Liver (tissue), 9 donors: ENCODE data around the gene ZNF689. TPM values are rescaled to one million over a fixed set of nuclear protein-coding genes. Genes with fewer than 3 reads are reported as not detected.
"Not testable (repeated sequence)": the region's sequence is repeated elsewhere in the genome, so short reads cannot be mapped to it uniquely, and the experiment has no call there.

Experiments
- DNase-seq: peaks from one replicate; pipeline ENCODE4 v3.0.0-alpha.2; 2017; ENCODE audit warnings: low spot score
- H3K27ac ChIP-seq, 2 donors: one replicate each; pipeline ENCODE4 v1.7.0; 2013; ENCODE audit warnings: inconsistent platforms in 2 of 2, low read length in 2 of 2, control low read depth in 1 of 2, low read depth in 1 of 2, mild to moderate bottlenecking in 1 of 2
- H3K27me3 ChIP-seq, 4 donors: one replicate each; pipeline versions ENCODE4 v1.6.1 to v1.7.0; 2013; ENCODE audit warnings: low read length in 3 of 4, inconsistent platforms in 1 of 4, mild to moderate bottlenecking in 1 of 4, moderate library complexity in 1 of 4; ENCODE audit not compliant: control insufficient read depth in 4 of 4, insufficient read depth in 4 of 4
- H3K36me3 ChIP-seq, 4 donors: one replicate each; pipeline versions ENCODE4 v1.6.1 to v1.7.0; 2013; ENCODE audit warnings: low read length in 3 of 4, mild to moderate bottlenecking in 3 of 4, low read depth in 1 of 4, moderate library complexity in 1 of 4; ENCODE audit not compliant: control insufficient read depth in 4 of 4, insufficient read depth in 3 of 4
- H3K4me1 ChIP-seq, 4 donors: one replicate each; pipeline versions ENCODE4 v1.6.1 to v1.7.0; 2013; ENCODE audit warnings: low read length in 3 of 4, mild to moderate bottlenecking in 3 of 4, moderate library complexity in 1 of 4; ENCODE audit not compliant: control insufficient read depth in 4 of 4, insufficient read depth in 4 of 4
- H3K4me3 ChIP-seq, 3 donors: one replicate each; pipeline versions ENCODE4 v1.6.1 to v1.7.0; 2013; ENCODE audit warnings: low read length in 3 of 3, control low read depth in 1 of 3, low read depth in 1 of 3, mild to moderate bottlenecking in 1 of 3
- H3K9ac ChIP-seq, 2 donors: one replicate each; pipeline ENCODE4 v1.7.0; 2013; ENCODE audit warnings: low read length in 2 of 2, mild to moderate bottlenecking in 2 of 2, moderate library complexity in 2 of 2, control low read depth in 1 of 2, low read depth in 1 of 2
- H3K9me3 ChIP-seq, 4 donors: one replicate each; pipeline versions ENCODE4 v1.6.1 to v1.7.0; 2013; ENCODE audit warnings: low read length in 3 of 4; ENCODE audit not compliant: control insufficient read depth in 4 of 4
- ATF3 ChIP-seq: IDR thresholded peaks from 2 replicates; pipeline ENCODE4 v1.6.1; 2016; ENCODE audit warnings: antibody characterized with exemption
- FOXA2 ChIP-seq: IDR thresholded peaks from 2 replicates; pipeline ENCODE4 v1.6.1; 2016; ENCODE audit warnings: antibody characterized with exemption
- GABPA ChIP-seq, 2 donors: IDR thresholded peaks in 1 of 2; conservative IDR thresholded peaks in 1 of 2; 2 replicates each; pipeline ENCODE4 v1.6.1; 2016; ENCODE audit warnings: antibody characterized with exemption in 2 of 2, mild to moderate bottlenecking in 1 of 2, moderate library complexity in 1 of 2
- HNF4A ChIP-seq, 2 donors: conservative IDR thresholded peaks; 2 replicates each; pipeline ENCODE4 v1.6.1; 2016; ENCODE audit warnings: antibody characterized with exemption in 2 of 2, mild to moderate bottlenecking in 2 of 2
- HNF4G ChIP-seq: IDR thresholded peaks from 2 replicates; pipeline ENCODE4 v1.6.1; 2016; ENCODE audit warnings: antibody characterized with exemption
- NR2F2 ChIP-seq: IDR thresholded peaks from 2 replicates; pipeline ENCODE4 v1.6.1; 2016; ENCODE audit warnings: antibody characterized with exemption
- RAD21 ChIP-seq, 2 donors: IDR thresholded peaks; 2 replicates each; pipeline ENCODE4 v1.6.1; 2016; ENCODE audit warnings: antibody characterized with exemption in 2 of 2, mild to moderate bottlenecking in 2 of 2
- REST ChIP-seq: IDR thresholded peaks from 2 replicates; pipeline ENCODE4 v1.6.1; 2016; ENCODE audit warnings: antibody characterized with exemption, mild to moderate bottlenecking
- RXRA ChIP-seq, 2 donors: IDR thresholded peaks; 2 replicates each; pipeline ENCODE4 v1.6.1; 2017 to 2018; ENCODE audit warnings: antibody characterized with exemption in 2 of 2, mild to moderate bottlenecking in 1 of 2
- SP1 ChIP-seq: IDR thresholded peaks from 2 replicates; pipeline ENCODE4 v1.6.1; 2018; ENCODE audit warnings: antibody characterized with exemption, mild to moderate bottlenecking
- TAF1 ChIP-seq: conservative IDR thresholded peaks from 2 replicates; pipeline ENCODE4 v1.6.1; 2016; ENCODE audit warnings: antibody characterized with exemption, mild to moderate bottlenecking
- YY1 ChIP-seq: IDR thresholded peaks from 2 replicates; pipeline ENCODE4 v1.6.1; 2016; ENCODE audit warnings: antibody characterized with exemption, mild to moderate bottlenecking
- ZBTB33 ChIP-seq: IDR thresholded peaks from 2 replicates; pipeline ENCODE4 v1.6.1; 2016; ENCODE audit warnings: antibody characterized with exemption
- WGBS: extraction: QIAGEN DNeasy Blood & Tissue Kit; methylation state at CpG from one replicate; pipeline ENCODE4 v1.1.7; 2013; 5-methylcytosine and 5-hydroxymethylcytosine counted together
- polyA plus RNA-seq, 2 donors: library from polyadenylated mRNA; stranded (reverse) in 1 of 2; unstranded in 1 of 2; fragments of 200-250 nt in 1 of 2; fragments of >200 nt in 1 of 2; fragmentation: Nextera tagmentation in 1 of 2; extraction: Ambion mirVana in 1 of 2; gene quantifications; one replicate each; pipeline versions ENCODE4 v1.2.1 to v1.2.3, GENCODE V29; 2013 to 2015
- total RNA-seq, 2 donors: library from RNA; depleted of rRNA; stranded (reverse); fragments of >200 nt; gene quantifications; one replicate each; pipeline ENCODE4 v1.2.3, GENCODE V29; 2014
- TF ChIP-seq, protein P1 (sequence below): IDR thresholded peaks from 2 replicates; pipeline ENCODE4 v1.6.1; 2016; ENCODE audit warnings: antibody characterized with exemption
- TF ChIP-seq, protein P2 (sequence below): fragments of 150-350 bp; IDR thresholded peaks from 2 replicates; pipeline ENCODE4 v1.5.1; 2017; ENCODE audit warnings: improper control_type of control experiment, low read depth, low read length; ENCODE audit not compliant: missing input control
- donor health status: healthy.
- donor health status: healthy.
- donor health status: healthy.
- donor health status: healthy.
- donor health status: healthy.

Gene ZNF689
- total and polyA plus RNA-seq, 4 donors: 2.6 to 5.8 (median 4.3) TPM

GRCh38 chr16:30641378-30641982, 31.3 kb upstream of the ZNF689 start:
- peaks cover 0 to 2% (median 0%) of the 10 kb centered on the region in 4 donors for H3K4me1 ChIP-seq
- no peak for DNase-seq
- H3K27me3 ChIP-seq: no peaks in the 10 kb centered on the region
- no peak overlapping the region for H3K9ac ChIP-seq
- no peak for TF ChIP-seq RAD21 (IDR thresholded peaks at IDR 0.05)
- TF ChIP-seq ATF3: no peak
- TF ChIP-seq, protein P1, sequence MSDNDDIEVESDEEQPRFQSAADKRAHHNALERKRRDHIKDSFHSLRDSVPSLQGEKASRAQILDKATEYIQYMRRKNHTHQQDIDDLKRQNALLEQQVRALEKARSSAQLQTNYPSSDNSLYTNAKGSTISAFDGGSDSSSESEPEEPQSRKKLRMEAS: no peak
- TF ChIP-seq HNF4A (conservative IDR thresholded peaks at IDR 0.05): no peak
- no peak for TF ChIP-seq NR2F2
- TF ChIP-seq RXRA (IDR thresholded peaks at IDR 0.05): no peak
- no peak for TF ChIP-seq HNF4G
- no peak for TF ChIP-seq SP1
- TF ChIP-seq REST: no peak
- TF ChIP-seq GABPA (IDR thresholded peaks at IDR 0.05 in 1 of 2, conservative IDR thresholded peaks at IDR 0.05 in 1 of 2): no peak
- TF ChIP-seq TAF1: no peak
- TF ChIP-seq, protein P2, sequence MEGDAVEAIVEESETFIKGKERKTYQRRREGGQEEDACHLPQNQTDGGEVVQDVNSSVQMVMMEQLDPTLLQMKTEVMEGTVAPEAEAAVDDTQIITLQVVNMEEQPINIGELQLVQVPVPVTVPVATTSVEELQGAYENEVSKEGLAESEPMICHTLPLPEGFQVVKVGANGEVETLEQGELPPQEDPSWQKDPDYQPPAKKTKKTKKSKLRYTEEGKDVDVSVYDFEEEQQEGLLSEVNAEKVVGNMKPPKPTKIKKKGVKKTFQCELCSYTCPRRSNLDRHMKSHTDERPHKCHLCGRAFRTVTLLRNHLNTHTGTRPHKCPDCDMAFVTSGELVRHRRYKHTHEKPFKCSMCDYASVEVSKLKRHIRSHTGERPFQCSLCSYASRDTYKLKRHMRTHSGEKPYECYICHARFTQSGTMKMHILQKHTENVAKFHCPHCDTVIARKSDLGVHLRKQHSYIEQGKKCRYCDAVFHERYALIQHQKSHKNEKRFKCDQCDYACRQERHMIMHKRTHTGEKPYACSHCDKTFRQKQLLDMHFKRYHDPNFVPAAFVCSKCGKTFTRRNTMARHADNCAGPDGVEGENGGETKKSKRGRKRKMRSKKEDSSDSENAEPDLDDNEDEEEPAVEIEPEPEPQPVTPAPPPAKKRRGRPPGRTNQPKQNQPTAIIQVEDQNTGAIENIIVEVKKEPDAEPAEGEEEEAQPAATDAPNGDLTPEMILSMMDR: no peak
- TF ChIP-seq FOXA2: no peak
- no peak for TF ChIP-seq YY1
- no peak for TF ChIP-seq ZBTB33
- 95% methylated on average over 3 of the region's 3 CpGs for WGBS
- H3K36me3 ChIP-seq: no peaks in the 10 kb centered on the region
- H3K4me3 ChIP-seq: no peak overlapping the region
- H3K9me3 ChIP-seq: no peaks in the 10 kb centered on the region
- no peak overlapping the region for H3K27ac ChIP-seq

DNA sequence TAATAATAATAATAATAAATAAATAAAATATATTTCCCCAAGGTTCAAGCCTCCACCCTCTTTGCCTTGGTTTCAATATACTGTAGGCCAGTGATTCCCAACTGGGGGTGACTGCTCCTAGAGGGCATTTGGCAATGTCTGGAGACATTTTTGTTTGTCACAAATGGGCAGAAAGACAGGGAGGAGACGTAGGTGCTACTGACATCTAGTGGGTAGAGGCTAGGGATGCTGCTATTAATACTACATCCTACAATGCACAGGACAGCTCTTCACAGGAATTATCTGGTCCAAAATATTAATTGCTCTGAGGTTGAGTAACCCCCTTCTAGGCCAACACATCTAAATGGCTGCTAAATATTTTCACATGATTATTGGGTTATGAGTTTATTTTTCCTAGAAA, 27.8 kb upstream of the ZNF689 start:
- no peaks in the 10 kb centered on the region for H3K36me3 ChIP-seq
- H3K9me3 ChIP-seq: no peaks in the 10 kb centered on the region
- H3K4me3 ChIP-seq: no peak overlapping the region
- TF ChIP-seq, protein P2: peak; percentile 48
- TF ChIP-seq RAD21 (IDR thresholded peaks at IDR 0.05) (peak; percentile 73 to 81), YY1 (no peak)
- no peaks in the 10 kb centered on the region for H3K27me3 ChIP-seq
- DNase-seq: no peak
- no peak overlapping the region for H3K9ac ChIP-seq
- H3K27ac ChIP-seq: no peak overlapping the region
- 5% methylated on average over 1 of the region's 1 CpG for WGBS
- H3K4me1 ChIP-seq: peaks cover 2 to 9% (median 6%) of the 10 kb centered on the region in 4 donors

DNA sequence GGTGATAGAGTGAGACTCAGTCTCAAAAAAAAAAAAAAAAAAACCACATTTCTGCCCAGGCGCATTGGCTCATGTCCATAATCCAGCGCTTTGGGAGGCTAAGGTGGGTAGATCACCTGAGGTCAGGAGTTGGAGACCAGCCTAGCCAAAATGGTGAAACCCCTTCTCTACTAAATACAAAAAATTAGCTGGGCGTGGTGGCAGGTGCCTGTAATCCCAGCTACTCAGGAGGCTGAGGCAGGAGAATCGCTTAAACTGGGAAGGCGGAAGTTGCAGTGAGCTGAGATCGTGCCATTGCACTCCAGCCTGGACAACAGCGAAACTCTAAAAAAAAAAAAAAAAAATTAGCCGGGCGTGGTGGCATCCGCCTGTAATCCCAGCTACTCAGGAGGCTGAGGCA, 26.9 kb upstream of the ZNF689 start:
- H3K4me3 ChIP-seq, H3K36me3 ChIP-seq, H3K27me3 ChIP-seq, H3K4me1 ChIP-seq, H3K9me3 ChIP-seq, H3K9ac ChIP-seq, H3K27ac ChIP-seq, DNase-seq: not testable (repeated sequence)
- WGBS: 93% methylated on average over 10 of the region's 10 CpGs
